K562 (cell line): ENCODE data around the gene ADGRG1. TPM values are rescaled to one million over a fixed set of nuclear protein-coding genes. Genes with fewer than 3 reads are reported as not detected.
A peak's percentile ranks its signal among the peaks of the same experiment; 100 is the strongest.

ENCODE experiments used
- HDAC3 ChIP-seq: fragments of 450-650 bp; IDR thresholded peaks from 2 replicates; pipeline ENCODE4 v1.6.1; 2018; ENCODE audit warnings: borderline replicate concordance, mild to moderate bottlenecking, moderate library complexity; ENCODE audit not compliant: partially characterized antibody
- HES1 ChIP-seq: fragments of 450-650 bp; IDR thresholded peaks from 2 replicates; pipeline ENCODE4 v1.6.1; 2016; ENCODE audit warnings: low read depth, mild to moderate bottlenecking, moderate library complexity
- ILK ChIP-seq: fragments of 450-650 bp; IDR thresholded peaks from 2 replicates; pipeline ENCODE4 v1.6.1; 2016; ENCODE audit warnings: missing genetic modification characterization, low read depth, mild to moderate bottlenecking, missing compliant biosample characterization, moderate library complexity, borderline replicate concordance
- MAFK ChIP-seq: IDR thresholded peaks from 2 replicates; pipeline ENCODE4 v1.6.1; 2011; ENCODE audit warnings: low read length, improper control_type of control experiment
- NFE2L1 ChIP-seq: fragments of 450-650 bp; IDR thresholded peaks from 2 replicates; pipeline ENCODE4 v1.6.1; 2016; ENCODE audit warnings: missing genetic modification characterization, low read depth, mild to moderate bottlenecking, missing compliant biosample characterization, moderate library complexity, borderline replicate concordance
- SMAD4 ChIP-seq: fragments of 250-450 bp; sonication (Bioruptor Pico); conservative IDR thresholded peaks from 2 replicates; pipeline ENCODE4 v1.8.0; 2021; ENCODE audit warnings: inconsistent platforms, mild to moderate bottlenecking, moderate library complexity
- SMARCA4 ChIP-seq: fragments of 450-650 bp; IDR thresholded peaks from 2 replicates; pipeline ENCODE4 v1.6.1; 2016
- SP2 ChIP-seq: IDR thresholded peaks from 2 replicates; pipeline ENCODE4 v1.6.1; 2011; ENCODE audit warnings: mild to moderate bottlenecking, low read depth, low read length, moderate library complexity; ENCODE audit not compliant: poor library complexity, severe bottlenecking; ENCODE audit errors: extremely low read depth
- TCF3 ChIP-seq: sonication (generic); formaldehyde crosslinking; IDR thresholded peaks from 2 replicates; pipeline ENCODE4 v1.4.0; 2020; ENCODE audit warnings: mild to moderate bottlenecking, missing genetic modification reagents
- ZC3H8 ChIP-seq: fragments of 450-650 bp; IDR thresholded peaks from 2 replicates; pipeline ENCODE4 v1.6.1; 2017
- ZNF395 ChIP-seq: fragments of 200-800 bp; sonication (Bioruptor generic); IDR thresholded peaks from 2 replicates; pipeline ENCODE4 v1.6.1; 2017; ENCODE audit warnings: missing genetic modification characterization, missing compliant biosample characterization
- polyA plus RNA-seq, 8 experiments: library from polyadenylated mRNA; depleted of rRNA in 4 of 8; stranded (reverse) in 5 of 8; unstranded in 3 of 8; fragments of >200 nt; fragmentation: Nextera tagmentation in 2 of 8; fragmentation: Illumina TruSeq in 1 of 8; extraction: Ambion mirVana in 2 of 8; extraction: Trizol in 1 of 8; gene quantifications; 2 replicates each; pipeline versions ENCODE4 v1.2.1 to v1.2.3, GENCODE V29; 2011 to 2014; ENCODE audit warnings: inconsistent platforms in 1 of 8, missing spikeins in 1 of 8
- total RNA-seq, 7 experiments: library from RNA; depleted of rRNA in 6 of 7; stranded (reverse); fragments of >200 nt in 6 of 7; fragmentation: Illumina TruSeq in 2 of 7; extraction: Trizol in 2 of 7; gene quantifications; 2 replicates each; pipeline versions ENCODE4 v1.2.1 to v1.2.3, GENCODE V29; 2011 to 2021; ENCODE audit warnings: low replicate concordance in 1 of 7
- TF ChIP-seq, protein P1 (sequence below): fragments of 450-650 bp; formaldehyde crosslinking; IDR thresholded peaks from 2 replicates; pipeline ENCODE4 v1.4.0; 2022; ENCODE audit warnings: missing genetic modification characterization

ADGRG1 gene
- total and polyA plus RNA-seq, 9 of the 15 experiments (the other 6 are each of a cell fraction or from before 2014, with no cell fraction given), result 0.04 to 0.31 (median 0.16) TPM; not detected in 6

DNA sequence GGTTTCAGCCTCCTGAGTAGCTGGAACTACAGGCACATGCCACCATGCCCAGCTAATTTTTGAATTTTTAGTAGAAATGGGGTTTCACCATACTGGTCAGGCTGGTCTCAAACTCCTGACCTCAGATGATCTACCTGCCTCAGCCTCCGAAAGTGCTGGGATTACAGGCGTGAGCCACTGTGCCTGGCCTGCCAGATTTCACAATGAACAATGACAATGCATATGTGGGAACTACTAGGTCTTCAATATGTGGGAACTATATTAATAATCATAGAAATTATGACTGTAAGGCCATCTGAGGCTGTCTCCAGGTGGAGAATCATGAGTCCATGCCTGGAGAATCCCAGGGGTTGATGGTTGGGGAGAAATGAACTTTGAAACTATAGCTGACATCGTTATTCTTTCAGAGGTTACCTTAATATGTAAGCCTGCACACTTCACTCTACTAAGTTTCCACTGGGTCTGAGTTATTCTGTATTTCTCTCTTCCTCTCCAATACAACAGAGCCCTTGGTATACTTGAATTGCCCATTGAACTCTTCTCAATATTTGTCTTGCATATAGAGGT lies 59.0 kb downstream of the ADGRG1 start (continued):
- TF ChIP-seq, protein P1, sequence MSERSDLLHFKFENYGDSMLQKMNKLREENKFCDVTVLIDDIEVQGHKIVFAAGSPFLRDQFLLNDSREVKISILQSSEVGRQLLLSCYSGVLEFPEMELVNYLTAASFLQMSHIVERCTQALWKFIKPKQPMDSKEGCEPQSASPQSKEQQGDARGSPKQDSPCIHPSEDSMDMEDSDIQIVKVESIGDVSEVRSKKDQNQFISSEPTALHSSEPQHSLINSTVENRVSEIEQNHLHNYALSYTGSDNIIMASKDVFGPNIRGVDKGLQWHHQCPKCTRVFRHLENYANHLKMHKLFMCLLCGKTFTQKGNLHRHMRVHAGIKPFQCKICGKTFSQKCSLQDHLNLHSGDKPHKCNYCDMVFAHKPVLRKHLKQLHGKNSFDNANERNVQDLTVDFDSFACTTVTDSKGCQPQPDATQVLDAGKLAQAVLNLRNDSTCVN (CRISPR knock-in tag), result no peak
- TF ChIP-seq ILK (tag), result no peak
- peak; percentile 61 for TF ChIP-seq SMARCA4
- TF ChIP-seq HES1, result no peak
- no peak for TF ChIP-seq ZNF395 (CRISPR knock-in tag)
- TF ChIP-seq MAFK, result 0 out of 2 replicates have a peak, but pooled peaks have one; percentile 19
- no peak for TF ChIP-seq ZC3H8
- TF ChIP-seq SP2, result no peak
- 0 out of 2 replicates have a peak, but pooled peaks have one; percentile 9 for TF ChIP-seq TCF3
- TF ChIP-seq SMAD4 (CRISPR knock-in tag), result 0 out of 2 replicates have a peak, but pooled peaks have one; percentile 6
- TF ChIP-seq HDAC3, result no peak
- TF ChIP-seq NFE2L1 (tag), result peak; percentile 52
- TF ChIP-seq, all 486 proteins: peak for 18
